ENCODE results near the gene PCYOX1L. TPM values are rescaled to one million over a fixed set of nuclear protein-coding genes. Genes with fewer than 3 reads are reported as not detected.

The PCYOX1L gene
- total RNA-seq, 1 experiment from 2014 or later: 26.4 TPM

DNA sequence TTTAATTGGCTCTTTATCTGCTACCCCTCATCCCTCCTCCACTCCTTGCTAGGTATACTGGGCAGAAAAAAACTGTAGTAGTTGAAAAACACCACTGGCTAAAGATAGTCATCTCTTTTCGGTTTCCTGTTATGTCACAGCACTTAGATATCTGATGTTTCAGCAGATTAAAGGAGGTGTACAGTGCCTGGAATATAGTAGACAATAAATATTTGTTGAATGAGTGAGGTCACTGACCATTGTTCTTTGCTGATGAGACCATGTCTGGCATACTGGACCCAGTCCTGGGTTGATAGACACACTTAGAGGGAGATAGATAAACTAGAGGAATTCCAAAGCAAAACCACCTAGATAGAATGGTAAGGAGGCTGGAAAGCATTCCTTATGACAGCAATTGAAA is 9.3 kb upstream of the PCYOX1L start:
- Histone ChIP-seq H3K36me3 (peaks cover 73% of the 10 kb centered on the region), H3K27me3 (replicated peaks) (no peaks in the 10 kb centered on the region)

DNA sequence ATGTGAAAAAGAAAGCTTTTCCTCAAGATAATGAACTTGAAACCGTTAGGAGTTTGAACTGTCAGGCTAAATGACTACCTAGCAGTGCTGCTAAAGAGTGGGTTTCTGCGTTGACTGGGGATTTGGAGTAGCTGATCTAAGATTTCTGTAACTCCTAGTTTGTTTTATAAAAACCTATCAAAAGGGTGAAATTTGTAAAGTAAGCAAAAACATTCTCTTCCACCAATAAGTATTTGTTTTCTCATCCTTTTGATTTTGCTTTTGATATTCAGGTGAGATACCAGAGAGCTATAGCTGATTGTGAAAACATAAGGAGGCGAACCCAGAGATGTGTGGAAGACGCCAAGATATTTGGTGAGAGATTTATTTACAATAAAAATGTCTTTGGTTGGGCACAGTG is 8.5 kb upstream of the PCYOX1L start:
- Histone ChIP-seq H3K4me3 (no peak overlapping the region), H3K4me1 (replicated peaks) (peaks cover 31% of the 10 kb centered on the region), H3K36me3 (peaks cover 80% of the 10 kb centered on the region), H3K9me3 (replicated peaks) (no peaks in the 10 kb centered on the region), H3K27me3 (replicated peaks) (no peaks in the 10 kb centered on the region), H3K27ac (peak overlapping the region; percentile 43)
- DNase-seq (ENCODE audit: low read depth in 1 of 2, low spot score in 2 of 2): no peak

More for the DNA sequence above, 9.3 kb upstream of the PCYOX1L start:
- Histone ChIP-seq H3K27ac (peak overlapping the region; percentile 43), H3K4me3 (no peak overlapping the region), H3K9me3 (replicated peaks) (no peaks in the 10 kb centered on the region), H3K4me1 (replicated peaks) (peaks cover 40% of the 10 kb centered on the region)
- peak in 1 of 2 experiments; percentile 85 for DNase-seq (ENCODE audit: low read depth in 1 of 2, low spot score in 2 of 2)

DNA sequence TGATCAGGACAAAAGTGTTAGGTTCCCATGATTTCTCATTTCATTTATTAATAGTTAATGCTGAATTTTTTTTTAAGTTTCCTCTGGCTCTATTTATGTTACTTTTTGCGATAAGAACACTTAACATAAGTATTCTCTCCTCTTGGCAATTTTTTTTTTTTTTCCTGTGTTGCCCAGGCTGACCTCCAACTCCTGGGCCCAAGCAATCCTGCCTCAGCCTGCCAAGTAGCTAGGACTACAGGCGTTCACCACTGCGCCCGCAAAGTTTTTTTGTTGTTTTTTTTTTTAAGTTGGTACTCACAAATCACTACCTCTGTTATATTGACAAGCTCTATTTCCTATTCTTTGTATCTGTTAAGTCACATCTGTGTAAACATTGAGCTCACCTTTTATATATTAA is 5.7 kb upstream of the PCYOX1L start:
- no peak for DNase-seq (ENCODE audit: low read depth in 1 of 2, low spot score in 2 of 2)
- H3K9me3 ChIP-seq (replicated peaks): no peaks in the 10 kb centered on the region
- peaks cover 23% of the 10 kb centered on the region for H3K4me1 ChIP-seq (replicated peaks)
- no peak overlapping the region for H3K4me3 ChIP-seq
- H3K27me3 ChIP-seq (replicated peaks): no peaks in the 10 kb centered on the region
- no peak overlapping the region for H3K27ac ChIP-seq
- H3K36me3 ChIP-seq: peaks cover 90% of the 10 kb centered on the region

DNA sequence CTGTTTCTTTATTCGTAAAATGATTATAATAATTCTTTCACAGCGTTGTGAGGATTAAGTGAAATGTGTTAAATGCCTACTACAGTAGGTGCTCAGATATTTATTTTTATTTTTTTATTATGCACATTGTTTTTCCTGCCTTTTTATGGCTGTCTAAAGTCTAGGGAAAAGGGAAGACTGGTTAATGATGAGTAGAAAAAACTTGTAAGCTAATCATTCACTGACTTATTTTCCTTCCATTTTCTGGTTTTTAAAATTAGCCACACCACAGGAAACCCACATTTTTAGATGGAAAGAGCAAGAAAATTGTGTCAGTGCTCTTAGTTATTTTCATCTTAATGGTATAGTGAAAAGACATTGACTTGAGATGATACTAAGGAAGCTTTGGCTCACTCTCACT is 3.9 kb upstream of the PCYOX1L start:
- Histone ChIP-seq H3K9me3 (replicated peaks) (no peaks in the 10 kb centered on the region), H3K4me3 (no peak overlapping the region), H3K36me3 (peaks cover 76% of the 10 kb centered on the region), H3K27ac (no peak overlapping the region), H3K4me1 (replicated peaks) (peaks cover 22% of the 10 kb centered on the region), H3K27me3 (replicated peaks) (no peaks in the 10 kb centered on the region)
- no peak for DNase-seq (ENCODE audit: low read depth in 1 of 2, low spot score in 2 of 2)

DNA sequence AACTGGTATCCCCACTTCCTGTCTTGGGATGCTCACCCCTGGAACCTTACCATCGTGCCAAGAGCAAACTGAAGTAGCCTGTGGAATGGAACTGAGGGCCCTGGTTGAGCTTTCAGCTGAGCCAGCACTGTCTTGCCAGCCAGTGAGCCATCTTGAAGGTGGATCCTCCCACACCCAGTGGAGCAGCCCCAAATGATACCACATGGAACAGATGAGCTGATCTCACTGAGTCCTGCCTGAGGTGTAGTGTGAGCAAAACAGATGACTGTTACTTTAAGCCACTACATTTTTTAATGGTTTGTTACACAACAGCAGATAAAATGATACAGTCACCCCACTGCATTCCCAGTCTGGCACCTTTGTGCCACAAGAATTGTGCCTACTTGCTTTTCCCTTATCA is 2.2 kb upstream of the PCYOX1L start:
- DNase-seq (ENCODE audit: low read depth in 1 of 2, low spot score in 2 of 2): no peak
- H3K4me1 ChIP-seq (replicated peaks): peaks cover 17% of the 10 kb centered on the region
- H3K27me3 ChIP-seq (replicated peaks): no peaks in the 10 kb centered on the region
- H3K27ac ChIP-seq: no peak overlapping the region
- no peaks in the 10 kb centered on the region for H3K9me3 ChIP-seq (replicated peaks)
- H3K36me3 ChIP-seq: peaks cover 58% of the 10 kb centered on the region
- H3K4me3 ChIP-seq: no peak overlapping the region

DNA sequence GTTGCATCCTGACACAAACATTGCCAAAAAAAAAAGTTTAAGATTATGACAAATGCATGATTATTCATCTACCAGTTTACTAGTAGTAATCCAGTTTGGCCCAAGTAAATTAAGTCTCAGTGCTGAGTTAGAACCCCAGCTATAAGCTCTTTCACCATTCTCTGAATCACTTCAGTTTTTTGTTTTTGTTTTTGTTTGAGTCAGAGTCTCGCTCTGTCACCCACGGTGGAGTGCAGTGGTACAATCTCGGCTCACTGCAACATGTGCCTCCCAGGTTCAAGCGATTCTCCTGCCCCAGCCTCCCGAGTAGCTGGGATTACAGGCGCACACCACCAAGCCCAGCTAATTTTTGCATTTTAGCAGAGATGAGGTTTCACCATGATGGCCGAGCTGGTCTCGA is 1.5 kb upstream of the PCYOX1L start:
- Histone ChIP-seq H3K27me3 (replicated peaks) (no peaks in the 10 kb centered on the region), H3K27ac (no peak overlapping the region), H3K4me3 (no peak overlapping the region), H3K4me1 (replicated peaks) (peaks cover 17% of the 10 kb centered on the region), H3K36me3 (peaks cover 51% of the 10 kb centered on the region), H3K9me3 (replicated peaks) (no peaks in the 10 kb centered on the region)
- no peak for DNase-seq (ENCODE audit: low read depth in 1 of 2, low spot score in 2 of 2)

DNA sequence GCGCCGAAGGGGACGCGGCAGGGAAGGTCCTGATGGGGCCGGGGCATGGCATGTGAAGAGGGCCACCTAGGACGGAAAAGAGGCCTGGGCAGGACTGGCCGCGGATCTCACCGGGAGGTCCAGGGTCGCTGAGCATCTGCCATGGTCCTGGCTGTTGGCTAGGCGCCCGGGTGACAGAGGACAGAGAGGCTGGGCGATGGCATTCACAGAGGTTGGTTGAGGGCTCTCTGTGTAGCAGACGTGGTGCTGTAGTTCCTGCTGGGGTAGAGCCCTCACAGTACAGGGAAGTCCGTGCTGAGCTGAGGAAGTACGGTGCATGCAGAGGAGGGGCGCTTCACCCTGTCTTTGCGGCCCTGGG is 427 bp downstream of the PCYOX1L start:
- peaks cover 17% of the 10 kb centered on the region for H3K4me1 ChIP-seq (replicated peaks)
- peak overlapping the region; percentile 79 for H3K4me3 ChIP-seq
- DNase-seq (ENCODE audit: low read depth in 1 of 2, low spot score in 2 of 2): peak; percentile 69 to 74
- peak overlapping the region; percentile 36 for H3K27ac ChIP-seq
- peaks cover 32% of the 10 kb centered on the region for H3K36me3 ChIP-seq
- H3K9me3 ChIP-seq (replicated peaks): no peaks in the 10 kb centered on the region
- H3K27me3 ChIP-seq (replicated peaks): no peaks in the 10 kb centered on the region

DNA sequence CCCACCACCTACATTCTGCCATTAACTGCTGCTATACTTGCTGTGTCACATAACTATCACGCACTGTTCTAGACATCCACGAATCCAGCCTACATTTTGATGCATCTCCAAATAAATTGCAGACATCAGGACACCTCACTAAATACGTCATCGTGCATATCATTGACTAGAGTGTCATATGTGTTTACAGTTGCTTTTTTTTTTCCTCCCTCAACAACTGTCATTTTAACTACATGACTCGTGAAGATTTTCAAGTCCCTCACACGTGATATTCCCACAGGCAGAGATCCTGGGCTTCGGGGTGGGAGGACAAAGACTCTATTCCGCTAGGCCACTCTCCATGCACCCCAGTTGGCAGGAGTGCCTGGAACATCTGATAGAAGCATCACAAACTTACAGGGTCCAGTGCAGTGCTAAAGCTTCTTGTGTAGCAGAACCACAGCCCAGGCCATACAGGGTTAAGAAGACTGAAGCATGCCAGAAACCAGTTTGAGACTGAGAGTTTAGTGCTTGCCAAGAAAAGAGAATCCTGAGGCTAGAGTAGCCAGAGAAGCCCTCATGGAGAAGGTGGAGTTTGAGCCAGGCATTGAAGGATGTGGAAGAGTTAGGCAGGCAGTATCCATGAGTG is 1.1 kb downstream of the PCYOX1L start:
- peaks cover 26% of the 10 kb centered on the region for H3K36me3 ChIP-seq
- H3K9me3 ChIP-seq (replicated peaks): no peaks in the 10 kb centered on the region
- peaks cover 17% of the 10 kb centered on the region for H3K4me1 ChIP-seq (replicated peaks)
- H3K27me3 ChIP-seq (replicated peaks): no peaks in the 10 kb centered on the region
- H3K4me3 ChIP-seq: no peak overlapping the region
- no peak for DNase-seq (ENCODE audit: low read depth in 1 of 2, low spot score in 2 of 2)
- H3K27ac ChIP-seq: no peak overlapping the region

DNA sequence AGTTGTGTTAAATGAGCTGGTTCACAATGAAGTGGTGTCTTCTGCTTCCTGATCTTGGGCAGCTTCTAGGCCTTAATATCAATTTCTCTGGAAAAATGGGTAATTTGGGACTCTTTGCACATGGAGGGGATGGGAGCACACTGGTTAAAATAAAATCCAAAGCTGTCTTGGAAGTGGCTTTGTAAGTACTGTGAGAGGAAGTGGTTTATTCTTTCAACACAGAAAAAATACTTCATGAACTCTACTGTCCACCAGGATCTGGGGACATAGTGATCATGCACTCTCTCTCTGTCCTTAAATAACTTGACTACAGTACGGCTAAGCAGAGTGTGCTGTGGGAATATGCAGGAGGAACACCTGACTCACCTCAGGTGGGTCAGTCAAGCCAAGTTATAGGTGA is 2.4 kb downstream of the PCYOX1L start:
- no peak for DNase-seq (ENCODE audit: low read depth in 1 of 2, low spot score in 2 of 2)
- Histone ChIP-seq H3K4me3 (no peak overlapping the region), H3K4me1 (replicated peaks) (peaks cover 17% of the 10 kb centered on the region), H3K27ac (no peak overlapping the region), H3K36me3 (peaks cover 16% of the 10 kb centered on the region), H3K27me3 (replicated peaks) (no peaks in the 10 kb centered on the region), H3K9me3 (replicated peaks) (no peaks in the 10 kb centered on the region)

DNA sequence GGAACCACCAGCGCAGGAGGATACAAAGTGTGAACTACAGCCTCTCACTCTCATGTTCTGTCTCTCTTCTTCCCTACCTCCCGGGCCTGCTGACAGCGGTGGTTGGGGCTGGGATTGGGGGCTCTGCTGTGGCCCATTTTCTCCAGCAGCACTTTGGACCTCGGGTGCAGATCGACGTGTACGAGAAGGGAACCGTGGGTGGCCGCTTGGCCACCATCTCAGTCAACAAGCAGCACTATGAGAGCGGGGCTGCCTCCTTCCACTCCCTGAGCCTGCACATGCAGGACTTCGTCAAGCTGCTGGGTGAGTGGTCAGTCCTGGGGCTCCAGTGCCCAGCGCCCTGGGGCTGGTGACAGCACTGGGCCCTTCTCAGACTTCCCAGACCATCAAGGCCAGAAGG is 4.7 kb downstream of the PCYOX1L start:
- Histone ChIP-seq H3K4me3 (no peak overlapping the region), H3K36me3 (peaks cover 3% of the 10 kb centered on the region)

DNA sequence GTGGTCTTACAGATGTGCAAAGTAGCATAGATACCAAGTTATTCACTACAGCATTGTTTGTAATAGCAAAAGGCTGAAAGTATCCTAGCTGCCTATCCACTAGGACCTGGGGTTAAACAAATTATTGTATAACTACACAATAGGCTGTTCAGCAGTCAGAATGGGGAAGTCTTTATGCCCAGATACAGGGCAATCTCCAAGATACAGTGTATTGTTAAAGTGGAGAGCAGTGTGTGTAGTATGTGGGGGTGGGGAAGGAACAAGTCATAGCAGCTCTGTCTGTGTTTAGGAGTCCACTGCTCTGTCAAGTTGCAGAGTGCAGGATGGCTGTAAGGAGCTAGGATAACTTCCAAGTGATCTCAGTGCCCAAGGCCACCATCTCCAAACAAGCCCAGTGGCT is 5.5 kb downstream of the PCYOX1L start:
- no peaks in the 10 kb centered on the region for H3K9me3 ChIP-seq (replicated peaks)
- no peak overlapping the region for H3K27ac ChIP-seq
- no peak overlapping the region for H3K4me3 ChIP-seq
- H3K4me1 ChIP-seq (replicated peaks): peaks cover 33% of the 10 kb centered on the region
- no peaks in the 10 kb centered on the region; the same call in 1 of the 2 replicates for H3K36me3 ChIP-seq
- no peaks in the 10 kb centered on the region for H3K27me3 ChIP-seq (replicated peaks)
- DNase-seq (ENCODE audit: low read depth in 1 of 2, low spot score in 2 of 2): no peak

More for the DNA sequence above, 4.7 kb downstream of the PCYOX1L start:
- Histone ChIP-seq H3K27ac (no peak overlapping the region), H3K9me3 (replicated peaks) (no peaks in the 10 kb centered on the region), H3K4me1 (replicated peaks) (peaks cover 34% of the 10 kb centered on the region), H3K27me3 (replicated peaks) (no peaks in the 10 kb centered on the region)
- DNase-seq (ENCODE audit: low read depth in 1 of 2, low spot score in 2 of 2): no peak

DNA sequence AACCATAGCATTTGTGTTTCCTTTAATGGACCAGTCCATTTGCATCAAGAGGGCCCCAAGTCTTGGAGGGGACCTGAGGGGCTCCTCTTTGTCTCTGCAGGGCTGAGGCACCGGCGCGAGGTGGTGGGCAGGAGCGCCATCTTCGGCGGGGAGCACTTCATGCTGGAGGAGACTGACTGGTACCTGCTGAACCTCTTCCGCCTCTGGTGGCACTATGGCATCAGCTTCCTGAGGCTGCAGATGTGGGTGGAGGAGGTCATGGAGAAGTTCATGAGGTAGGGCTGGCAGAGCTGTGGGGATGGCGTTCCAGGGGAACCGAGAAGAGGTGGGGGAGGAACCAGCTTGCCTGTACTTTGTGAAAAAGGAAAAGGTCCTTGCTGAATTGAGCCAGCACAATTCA is 6.1 kb downstream of the PCYOX1L start:
- Histone ChIP-seq H3K27me3 (replicated peaks) (no peaks in the 10 kb centered on the region), H3K36me3 (no peaks in the 10 kb centered on the region)

DNA sequence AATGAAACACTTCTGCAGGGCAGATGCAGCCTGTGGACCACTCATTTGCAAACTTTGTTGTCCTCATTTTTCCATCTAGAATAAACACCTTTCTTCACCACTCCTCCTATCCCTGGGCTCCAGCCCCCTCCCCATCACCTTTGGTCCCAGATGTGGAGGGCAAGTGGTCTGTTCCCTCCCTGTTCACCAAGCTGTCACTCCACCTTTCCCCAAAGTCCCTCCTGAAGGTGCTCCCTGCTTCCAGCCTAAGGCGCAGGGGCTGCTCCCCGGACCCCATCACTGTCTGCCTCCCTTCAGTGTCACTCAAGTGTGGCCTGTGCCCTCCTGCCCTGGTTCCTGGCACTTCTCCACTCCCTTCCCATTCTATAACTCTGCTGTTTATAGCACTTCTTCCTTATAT is 6.9 kb downstream of the PCYOX1L start:
- no peak overlapping the region for H3K4me3 ChIP-seq
- peaks cover 25% of the 10 kb centered on the region for H3K4me1 ChIP-seq (replicated peaks)
- no peaks in the 10 kb centered on the region for H3K27me3 ChIP-seq (replicated peaks)
- no peaks in the 10 kb centered on the region; the same call in 1 of the 2 replicates for H3K9me3 ChIP-seq (replicated peaks)
- DNase-seq (ENCODE audit: low read depth in 1 of 2, low spot score in 2 of 2): no peak
- H3K36me3 ChIP-seq: no peaks in the 10 kb centered on the region
- no peak overlapping the region for H3K27ac ChIP-seq

More for the DNA sequence above, 6.1 kb downstream of the PCYOX1L start:
- no peak for DNase-seq (ENCODE audit: low read depth in 1 of 2, low spot score in 2 of 2)
- Histone ChIP-seq H3K9me3 (replicated peaks) (no peaks in the 10 kb centered on the region), H3K27ac (no peak overlapping the region), H3K4me3 (no peak overlapping the region), H3K4me1 (replicated peaks) (peaks cover 27% of the 10 kb centered on the region)

DNA sequence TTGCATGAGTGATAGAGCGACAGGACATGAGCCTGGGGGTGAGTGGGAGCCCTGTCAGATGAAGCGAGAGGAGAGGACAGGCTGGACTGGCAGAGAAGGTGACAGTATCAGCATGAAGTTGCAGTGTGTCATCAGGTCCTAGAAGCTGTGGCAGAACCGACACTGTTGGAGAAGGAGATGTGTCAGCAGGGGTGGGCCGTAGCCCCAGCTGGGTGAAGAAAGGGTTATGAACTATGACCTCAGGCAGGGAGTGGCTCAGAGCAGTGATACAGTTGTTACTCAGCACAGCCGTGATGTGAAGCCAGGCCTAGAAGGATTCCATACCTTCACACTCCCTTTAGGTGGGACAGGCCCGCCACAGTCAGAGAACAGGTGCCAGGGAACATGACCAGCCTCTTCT is 7.6 kb downstream of the PCYOX1L start:
- H3K4me1 ChIP-seq (replicated peaks): peaks cover 25% of the 10 kb centered on the region
- no peak overlapping the region for H3K4me3 ChIP-seq
- no peaks in the 10 kb centered on the region for H3K36me3 ChIP-seq
- no peak overlapping the region for H3K27ac ChIP-seq
- DNase-seq (ENCODE audit: low read depth in 1 of 2, low spot score in 2 of 2): no peak
- no peaks in the 10 kb centered on the region; the same call in 1 of the 2 replicates for H3K9me3 ChIP-seq (replicated peaks)
- no peaks in the 10 kb centered on the region for H3K27me3 ChIP-seq (replicated peaks)
